Measurements from ENCODE around the gene SLC17A3.

The SLC17A3 gene

DNA sequence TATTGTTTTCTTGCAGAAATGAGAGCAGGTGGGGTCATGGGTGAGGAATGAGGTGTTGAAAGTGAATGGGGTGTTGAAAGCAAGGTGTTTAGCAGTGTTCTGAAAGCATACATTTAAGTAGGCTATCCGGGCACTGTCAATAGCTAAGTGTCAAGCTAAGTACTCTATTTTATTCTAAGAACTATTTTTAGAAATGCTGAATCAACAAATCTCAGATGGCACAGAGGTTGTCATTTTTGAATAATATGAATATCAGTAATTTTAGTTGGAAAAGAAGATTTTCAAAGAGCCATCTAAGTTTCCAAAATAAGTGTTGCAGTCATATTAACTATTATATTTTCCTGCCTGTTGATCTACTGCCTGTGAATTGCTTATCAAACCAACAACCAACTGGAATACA, 21.7 kb upstream of the SLC17A3 start:
- no peak for DNase-seq
- in situ Hi-C loops (cut with MboI; ENCODE audit: low pct_unique_long_range_greater_than_20kb, low sequenced_read_pairs) = no loop called here

DNA sequence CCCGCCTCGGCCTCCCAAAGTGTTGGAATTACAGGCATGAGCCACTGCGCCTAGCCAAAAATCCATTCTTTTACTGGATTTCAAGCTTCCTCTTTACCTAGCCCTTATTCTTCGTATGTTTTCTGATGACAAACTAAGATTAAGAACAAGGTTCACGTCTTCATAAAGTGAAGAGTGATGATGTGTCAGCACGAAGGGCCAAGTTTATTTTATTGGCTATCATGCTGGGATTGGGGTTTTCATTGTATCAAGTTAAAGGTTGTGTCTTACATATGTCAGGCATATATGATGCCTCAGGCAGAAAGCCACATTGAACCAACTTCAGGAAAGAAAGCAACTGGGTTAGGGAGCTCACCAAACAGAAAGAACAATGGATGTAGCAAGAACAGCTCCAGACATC, 19.7 kb upstream of the SLC17A3 start:
- no peak for DNase-seq
- in situ Hi-C loops (cut with MboI; ENCODE audit: low pct_unique_long_range_greater_than_20kb, low sequenced_read_pairs) = no loop called here

DNA sequence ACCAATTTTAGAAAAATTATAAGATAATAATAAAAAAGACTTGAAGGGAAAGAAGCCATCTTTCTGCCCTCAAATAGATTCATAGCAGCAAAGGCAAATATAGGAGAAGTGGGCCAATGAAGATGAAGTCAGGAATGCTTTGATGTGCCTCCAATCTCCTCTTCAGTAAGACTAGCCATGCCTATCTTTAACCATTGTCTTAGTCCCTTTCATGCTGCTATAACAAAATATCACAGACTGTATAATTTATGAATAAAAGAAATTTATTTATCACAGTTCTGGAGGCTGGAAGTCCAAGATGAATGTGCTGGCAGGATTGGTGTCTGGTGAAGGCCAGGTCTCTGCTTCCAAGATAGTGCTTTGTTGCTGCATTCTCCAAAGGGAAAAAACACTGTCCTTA, 18.8 kb upstream of the SLC17A3 start:
- DNase-seq = no peak
- in situ Hi-C loops (cut with MboI; ENCODE audit: low pct_unique_long_range_greater_than_20kb, low sequenced_read_pairs) = no loop called here

DNA sequence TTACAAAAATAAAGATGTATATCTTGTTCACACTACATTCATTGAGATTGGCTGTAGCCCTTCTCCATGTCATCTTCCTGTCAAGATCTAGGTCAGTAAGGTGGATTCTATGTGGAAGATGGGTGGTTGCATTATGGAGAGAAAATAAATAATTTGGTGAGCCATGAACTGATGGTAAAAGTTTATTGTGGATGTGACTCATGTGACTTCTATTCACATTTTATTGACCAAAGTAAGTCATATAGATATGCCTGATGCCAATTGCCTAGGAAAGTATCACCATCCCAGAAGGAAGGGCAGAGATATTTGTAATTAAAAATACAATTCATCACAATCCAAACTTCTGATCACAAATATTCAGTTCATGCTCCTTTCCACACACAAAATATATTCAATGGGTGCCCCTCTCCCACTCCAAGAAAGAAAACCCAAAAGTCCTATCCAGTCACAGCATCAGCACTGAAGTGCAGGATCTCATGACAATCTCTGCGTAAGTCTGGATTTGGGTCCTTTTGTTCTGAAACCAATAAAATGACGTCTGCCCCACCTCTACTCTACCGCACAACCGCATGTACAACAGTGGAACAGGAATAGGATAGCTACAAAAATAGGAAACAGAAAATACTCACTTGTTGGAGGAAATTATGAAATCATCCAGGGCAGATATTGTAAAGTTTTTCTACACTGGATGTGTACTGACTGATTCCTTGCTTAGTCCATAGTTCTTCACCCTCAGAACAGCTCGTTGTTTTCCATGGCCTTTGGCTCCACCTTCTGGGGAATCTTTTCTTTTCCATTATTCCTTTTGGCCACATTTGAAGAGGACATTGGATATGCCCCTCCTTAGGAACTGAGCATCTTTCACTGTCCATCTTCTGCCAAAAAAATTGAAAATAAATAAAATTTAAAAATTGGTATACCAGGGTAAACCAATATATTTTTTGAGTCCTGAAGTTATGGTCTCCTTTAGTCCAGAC, 16.1 kb upstream of the SLC17A3 start:
- in situ Hi-C loops (cut with MboI; ENCODE audit: low pct_unique_long_range_greater_than_20kb, low sequenced_read_pairs) = no loop called here
- peak; percentile 69 for DNase-seq

DNA sequence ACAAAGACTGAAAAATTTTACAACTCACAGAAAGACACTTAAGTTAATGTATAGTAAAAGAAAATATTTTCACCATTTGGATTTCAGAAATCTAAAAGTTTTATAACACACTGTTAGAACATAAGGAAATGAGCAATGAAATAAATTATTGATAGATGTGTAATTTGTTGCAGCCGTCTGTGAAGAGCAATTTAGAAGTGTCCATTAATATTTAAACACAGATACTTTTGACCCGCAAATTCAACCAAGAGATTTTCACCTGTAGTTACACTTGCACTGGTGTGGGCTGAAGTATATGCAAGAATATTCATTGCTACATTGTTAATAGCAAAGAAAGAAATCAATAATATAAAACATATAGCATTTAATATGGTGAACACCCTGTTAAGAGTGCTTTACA, 14.6 kb upstream of the SLC17A3 start:
- in situ Hi-C loops (cut with MboI; ENCODE audit: low pct_unique_long_range_greater_than_20kb, low sequenced_read_pairs) = no loop called here

DNA sequence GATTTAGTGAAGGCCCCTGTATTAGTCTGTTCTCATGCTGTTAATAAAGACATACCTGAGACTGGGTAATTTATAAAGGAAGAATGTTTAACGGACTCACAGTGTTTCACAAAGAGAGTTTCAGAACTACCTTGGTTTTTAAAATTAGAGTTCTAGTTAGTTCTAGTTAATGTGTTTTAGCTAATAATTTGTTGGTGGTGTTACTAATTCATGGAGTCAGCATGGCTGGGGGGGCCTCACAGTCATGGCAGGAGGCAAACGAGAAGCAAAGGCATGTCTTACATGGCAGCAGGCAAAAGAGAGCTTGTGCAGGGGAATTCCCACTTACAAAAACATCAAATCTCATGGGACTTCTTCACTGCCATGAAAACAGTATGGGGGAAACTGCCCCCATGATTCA, 12.0 kb upstream of the SLC17A3 start:
- in situ Hi-C loops (cut with MboI; ENCODE audit: low pct_unique_long_range_greater_than_20kb, low sequenced_read_pairs) = no loop called here

More for the DNA sequence above, 14.6 kb upstream of the SLC17A3 start:
- no peak for DNase-seq

DNA sequence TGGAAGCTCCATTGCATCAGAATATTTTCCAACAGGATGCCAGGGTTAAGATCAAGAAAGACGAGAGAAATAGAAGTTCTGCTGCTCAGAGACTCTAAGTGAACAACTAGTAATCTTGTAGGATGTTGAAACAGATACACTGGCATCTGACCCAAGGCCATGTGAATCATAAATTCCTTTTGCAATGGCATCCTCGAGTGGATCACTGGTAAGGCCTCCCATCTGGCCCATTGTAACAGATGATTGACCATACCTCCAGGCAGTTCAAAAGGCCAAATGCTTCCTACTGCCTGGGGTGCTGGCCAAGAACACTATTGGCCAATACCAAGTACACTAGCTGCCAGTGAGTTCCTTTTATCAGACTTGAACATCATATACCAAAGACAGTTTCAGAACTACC, 9.9 kb upstream of the SLC17A3 start:
- in situ Hi-C loops (cut with MboI; ENCODE audit: low pct_unique_long_range_greater_than_20kb, low sequenced_read_pairs) = no loop called here
- DNase-seq = no peak

More for the DNA sequence above, 12.0 kb upstream of the SLC17A3 start:
- no peak for DNase-seq

DNA sequence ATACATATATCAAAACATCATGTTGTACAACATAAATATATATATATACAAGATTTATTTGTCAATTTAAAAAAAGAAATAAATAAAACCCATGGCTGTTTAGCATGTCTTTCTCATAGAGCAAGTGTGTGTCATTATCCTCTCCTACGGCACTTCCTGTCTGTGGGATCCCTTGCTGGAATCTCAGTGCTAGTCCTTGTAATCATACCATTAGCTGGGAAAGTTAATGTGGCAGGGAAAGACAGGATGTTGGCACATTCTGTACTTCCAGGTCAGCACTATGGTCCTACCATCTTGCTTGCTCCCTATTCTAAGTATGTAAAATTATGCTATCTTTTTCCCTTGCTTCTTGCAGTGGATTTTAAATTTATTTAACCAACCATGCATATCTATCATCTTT, 9.5 kb upstream of the SLC17A3 start:
- in situ Hi-C loops (cut with MboI; ENCODE audit: low pct_unique_long_range_greater_than_20kb, low sequenced_read_pairs) = no loop called here
- no peak for DNase-seq

DNA sequence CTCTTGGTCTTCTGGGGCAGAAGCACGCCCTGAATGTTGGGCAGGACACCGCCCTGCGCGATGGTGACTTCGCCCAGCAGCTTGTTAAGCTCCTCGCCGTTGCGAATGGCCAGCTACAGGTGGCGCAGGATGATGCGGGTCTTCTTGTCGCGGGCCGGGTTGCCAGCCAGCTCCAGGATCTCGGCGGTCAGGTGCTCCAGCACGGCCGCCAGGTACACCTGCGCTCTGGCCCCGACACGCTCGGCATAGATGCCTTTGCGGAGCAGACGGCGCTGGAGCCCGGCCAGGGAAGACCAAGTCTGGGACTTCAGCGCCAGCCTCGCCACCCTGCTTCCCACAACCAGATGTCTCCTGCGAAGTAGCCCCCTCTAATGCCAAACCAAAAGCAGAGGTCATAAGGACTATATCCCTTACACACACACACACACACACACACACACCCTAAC, 8.0 kb upstream of the SLC17A3 start:
- in situ Hi-C loops (cut with MboI; ENCODE audit: low pct_unique_long_range_greater_than_20kb, low sequenced_read_pairs) = no loop called here
- DNase-seq = no peak

DNA sequence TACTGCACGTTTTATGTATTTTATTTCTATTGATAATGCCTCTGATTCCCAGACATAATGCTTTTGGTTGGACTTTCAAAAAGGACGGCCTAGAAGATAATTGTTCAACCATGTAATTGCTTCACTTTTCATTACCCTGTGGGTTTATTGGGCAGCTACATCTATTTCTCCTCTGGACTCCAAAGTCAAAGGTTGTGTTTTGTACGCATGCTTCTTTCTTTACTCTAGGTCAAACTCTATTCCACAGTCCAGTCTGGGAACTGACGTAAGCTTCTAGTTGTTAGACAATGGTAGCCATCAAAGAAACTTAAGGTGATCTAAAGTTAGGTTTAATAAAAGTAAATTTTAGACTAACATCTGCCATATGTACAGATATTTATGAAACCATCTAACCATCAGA, 6.6 kb upstream of the SLC17A3 start:
- no peak for DNase-seq

DNA sequence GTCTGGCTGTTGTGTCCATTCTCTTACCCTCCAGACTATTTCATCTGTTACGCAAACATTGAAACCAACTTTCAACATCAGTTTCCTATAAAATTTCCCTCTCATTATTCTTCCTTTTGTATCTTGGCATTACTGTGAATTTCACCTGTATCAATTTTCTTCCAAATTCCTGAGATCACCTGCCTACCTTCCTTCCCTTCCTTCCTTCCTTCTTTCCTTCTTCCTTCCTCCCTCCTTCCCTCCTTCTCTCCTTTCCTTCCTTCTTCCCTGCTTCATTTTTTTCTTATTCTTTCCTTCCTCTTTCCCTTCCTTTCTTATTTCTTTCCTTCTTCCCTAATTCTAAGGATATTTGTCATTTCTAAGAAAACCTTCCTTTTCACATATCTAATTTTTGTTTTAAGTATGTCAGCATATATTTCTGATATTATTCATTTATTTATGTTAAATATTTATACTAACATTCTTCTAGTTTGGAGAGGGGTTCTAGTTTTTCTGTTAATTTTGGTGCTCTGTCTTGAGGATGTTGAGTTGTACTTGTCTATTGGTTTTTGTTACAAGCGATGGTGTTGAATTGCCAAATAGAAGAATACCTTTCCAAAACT, 4.8 kb upstream of the SLC17A3 start:
- no peak for DNase-seq
- in situ Hi-C loops (cut with MboI; ENCODE audit: low pct_unique_long_range_greater_than_20kb, low sequenced_read_pairs) = no loop called here

More for the DNA sequence above, 6.6 kb upstream of the SLC17A3 start:
- in situ Hi-C loops (cut with MboI; ENCODE audit: low pct_unique_long_range_greater_than_20kb, low sequenced_read_pairs) = no loop called here

DNA sequence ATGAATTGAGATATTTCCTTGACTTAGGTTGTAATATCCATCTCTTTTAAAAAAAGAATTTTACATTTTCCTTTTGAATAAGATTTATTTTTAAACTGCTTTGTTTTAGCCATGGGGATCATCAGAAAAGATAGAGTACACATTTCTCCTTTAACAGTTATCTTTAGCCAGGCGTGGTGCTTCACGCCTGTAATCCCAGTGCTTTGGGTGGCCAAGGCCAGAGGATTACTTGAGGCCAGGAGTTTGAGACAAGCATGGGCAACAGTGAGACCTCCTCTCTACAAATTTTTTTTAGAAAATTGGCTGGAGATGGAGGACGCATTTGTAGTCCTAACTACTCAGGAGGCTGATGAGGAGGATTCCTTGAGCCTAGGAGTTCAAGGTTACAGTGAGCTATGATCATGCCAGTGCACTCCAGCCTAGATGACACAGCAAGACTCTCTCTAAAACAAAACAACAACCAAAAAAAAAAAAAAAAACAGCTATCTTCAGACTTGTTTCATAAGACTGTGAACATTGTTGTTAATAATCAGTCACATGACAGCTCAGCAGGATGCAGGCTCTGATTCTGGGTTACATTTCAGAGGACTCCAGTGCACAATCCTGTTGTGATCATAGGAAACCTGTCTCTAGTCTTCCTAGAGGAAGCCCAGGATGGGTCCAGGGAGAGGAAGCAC, 2.0 kb upstream of the SLC17A3 start:
- DNase-seq = no peak
- in situ Hi-C loops (cut with MboI; ENCODE audit: low pct_unique_long_range_greater_than_20kb, low sequenced_read_pairs) = no loop called here

DNA sequence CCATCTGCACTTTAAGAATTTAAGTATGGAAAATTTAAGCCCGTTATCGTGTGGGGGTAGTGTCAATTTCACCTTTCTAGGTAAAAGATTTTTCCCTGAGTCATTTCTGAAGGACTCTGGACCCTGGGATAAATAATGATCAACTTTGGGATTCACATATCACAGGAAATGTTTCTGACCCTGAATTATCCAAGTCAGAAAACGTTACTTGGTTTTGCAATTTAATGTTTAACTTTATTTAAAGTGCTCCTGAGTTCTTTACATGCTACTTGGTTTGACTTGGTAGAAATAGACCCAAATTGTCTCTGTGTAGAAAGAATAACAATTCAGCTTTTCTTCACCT, 1.5 kb upstream of the SLC17A3 start:
- in situ Hi-C loops (cut with MboI; ENCODE audit: low pct_unique_long_range_greater_than_20kb, low sequenced_read_pairs) = no loop called here
- no peak for DNase-seq

DNA sequence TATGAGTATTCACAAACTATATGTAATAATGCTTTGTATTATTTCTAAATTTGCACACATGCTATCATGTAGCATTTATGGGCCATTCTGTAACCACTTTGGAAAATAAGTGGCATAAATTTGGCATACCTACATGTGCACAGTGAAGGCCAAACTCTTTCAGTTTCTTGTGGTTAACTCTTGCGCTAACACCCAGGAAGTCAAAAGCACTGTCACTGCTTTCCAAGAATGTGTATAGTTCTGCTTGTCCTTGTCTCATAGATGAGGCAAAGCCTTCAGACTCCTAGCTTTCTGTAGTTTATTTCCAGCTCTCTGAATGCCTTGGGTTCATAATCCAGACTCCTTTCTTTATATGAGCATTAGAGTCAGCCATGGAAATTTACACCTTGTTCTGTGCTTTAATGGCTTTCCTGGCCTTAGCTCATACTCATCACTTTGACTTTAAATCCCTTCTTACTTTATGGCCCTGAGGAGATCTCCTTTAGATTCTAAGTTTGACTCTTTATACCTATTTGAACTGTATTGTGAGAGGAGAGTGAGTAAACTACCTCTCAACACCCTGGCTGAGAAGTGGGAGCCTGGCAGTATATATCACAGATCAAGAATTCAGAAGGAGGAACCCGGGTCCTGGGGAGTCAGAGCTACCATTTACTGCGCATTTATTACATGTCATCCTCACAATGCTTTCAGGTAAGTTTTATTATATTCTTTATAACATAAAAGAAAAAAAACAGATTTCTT, 949 bp upstream of the SLC17A3 start:
- in situ Hi-C loops (cut with MboI; ENCODE audit: low pct_unique_long_range_greater_than_20kb, low sequenced_read_pairs) = no loop called here
- no peak for DNase-seq

DNA sequence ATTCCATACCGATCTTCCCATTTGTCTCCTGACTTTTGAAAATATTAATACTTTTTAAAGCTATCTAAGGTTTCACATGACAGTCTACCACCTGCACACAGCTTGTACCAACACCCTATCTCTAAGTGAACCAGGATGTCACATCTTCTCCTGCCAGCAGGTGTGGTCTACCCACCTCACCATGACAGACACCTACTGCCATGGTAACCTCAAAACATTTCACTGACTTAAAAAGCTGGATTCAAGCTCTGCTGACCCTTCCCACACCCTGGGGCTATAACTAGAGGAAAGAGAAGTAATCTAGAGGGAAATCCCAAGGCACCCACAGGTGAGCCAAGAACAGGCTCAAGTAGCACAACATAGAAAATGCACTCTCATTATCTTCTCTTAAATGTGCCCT, 1.2 kb downstream of the SLC17A3 start:
- in situ Hi-C loops (cut with MboI; ENCODE audit: low pct_unique_long_range_greater_than_20kb, low sequenced_read_pairs) = no loop called here
- no peak for DNase-seq

DNA sequence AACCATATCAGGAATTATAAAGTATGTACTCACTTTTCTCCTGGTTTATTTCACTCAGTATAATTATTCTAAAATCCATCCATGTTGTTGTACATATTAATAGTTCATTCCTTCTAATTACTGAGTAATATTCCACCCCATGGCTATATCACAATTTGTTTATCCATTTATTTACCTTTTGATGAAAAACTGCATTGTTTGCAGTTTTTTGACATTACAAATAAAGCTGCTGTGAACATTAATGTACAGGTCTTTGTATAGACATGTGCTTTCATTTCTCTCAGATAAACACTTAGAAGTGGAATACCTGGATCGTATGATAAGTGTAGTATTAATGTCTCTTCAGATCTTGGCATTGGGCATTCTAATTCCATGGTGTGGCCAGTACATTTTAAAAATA, 4.2 kb downstream of the SLC17A3 start:
- no peak for DNase-seq
- in situ Hi-C loops (cut with MboI; ENCODE audit: low pct_unique_long_range_greater_than_20kb, low sequenced_read_pairs) = no loop called here

DNA sequence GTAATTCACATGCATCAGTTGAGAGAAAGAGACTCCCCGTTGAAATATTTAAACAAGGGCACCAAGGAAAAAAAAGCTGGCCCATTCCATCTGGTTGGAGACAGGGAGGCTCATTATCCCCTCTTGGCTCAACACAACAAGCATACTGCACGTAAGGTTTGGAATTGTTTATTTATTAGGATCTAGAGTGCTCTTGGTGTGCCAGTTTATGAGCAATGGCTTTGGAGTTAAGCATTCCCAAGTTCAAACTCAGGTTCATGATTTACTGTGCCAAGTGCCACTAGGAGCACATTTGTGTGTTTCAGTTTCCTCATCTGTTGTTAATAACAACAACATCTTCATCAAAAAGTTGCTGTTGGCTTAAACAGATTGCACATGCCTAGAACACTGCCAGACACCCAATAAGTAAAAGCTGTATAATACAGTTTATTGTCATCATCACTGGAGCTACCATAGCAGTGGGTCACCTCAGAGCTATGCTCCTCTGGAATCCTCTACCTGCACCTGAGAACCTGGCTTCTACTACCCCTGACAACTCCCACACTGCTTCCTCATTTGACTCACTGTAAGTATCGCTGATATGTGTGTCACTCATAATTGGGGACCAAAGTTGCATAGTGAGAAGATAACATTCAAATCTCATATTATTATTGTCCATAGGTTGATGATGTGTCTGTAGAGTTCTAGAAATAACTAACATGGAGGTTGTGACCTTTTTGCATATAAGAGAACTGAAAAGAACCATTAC, 5.4 kb downstream of the SLC17A3 start:
- in situ Hi-C loops (cut with MboI; ENCODE audit: low pct_unique_long_range_greater_than_20kb, low sequenced_read_pairs) = no loop called here
- DNase-seq = no peak

DNA sequence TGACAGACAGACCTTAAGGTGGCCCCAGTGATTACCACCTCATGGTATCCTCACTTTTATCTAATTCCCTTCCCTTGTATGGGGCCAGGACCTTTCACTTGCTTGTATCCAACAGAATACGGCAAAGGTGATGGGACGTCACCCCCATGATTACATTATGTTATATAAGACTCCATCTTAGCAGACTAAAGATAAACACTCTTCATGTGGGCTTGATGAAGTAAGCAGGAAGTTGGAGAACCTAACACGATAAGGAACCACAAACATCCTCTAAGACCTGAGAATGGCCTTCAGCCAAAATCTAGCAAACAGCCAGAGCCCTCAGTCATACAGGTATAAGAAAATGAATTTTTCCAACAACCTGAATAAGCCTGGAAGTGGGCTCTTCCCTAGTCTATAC, 8.0 kb downstream of the SLC17A3 start:
- DNase-seq = no peak
- in situ Hi-C loops (cut with MboI; ENCODE audit: low pct_unique_long_range_greater_than_20kb, low sequenced_read_pairs) = no loop called here

DNA sequence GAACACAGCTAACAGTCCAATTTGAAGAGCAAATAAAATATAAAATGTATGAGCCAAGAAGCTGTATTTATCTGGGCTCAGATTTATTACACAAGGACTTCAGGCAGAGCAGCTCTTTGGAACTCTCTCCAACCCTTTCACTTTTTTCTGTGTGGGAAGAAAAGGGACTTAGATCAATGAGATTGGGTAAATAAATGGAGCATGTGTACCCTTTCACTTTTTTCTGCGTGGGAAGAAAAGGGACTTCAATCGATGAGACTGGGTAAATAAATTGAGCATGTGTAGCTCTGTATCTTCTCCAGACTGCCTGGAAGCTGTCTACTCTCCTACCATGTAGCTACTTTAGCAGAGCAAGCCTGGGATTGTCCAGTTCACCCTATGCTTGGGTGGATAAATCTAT, 10.7 kb downstream of the SLC17A3 start:
- in situ Hi-C loops (cut with MboI; ENCODE audit: low pct_unique_long_range_greater_than_20kb, low sequenced_read_pairs) = no loop called here
- no peak for DNase-seq
